Loucy (cell line): Measurements from ENCODE around the gene CALHM6.
A peak's percentile ranks its signal among the peaks of the same experiment; 100 is the strongest.

Experiments used
- H2AFZ ChIP-seq: fragments of 200-600 bp; sonication (generic); 2 replicates; pipeline ENCODE4 v1.6.0; 2016; ENCODE audit warnings: antibody characterized with exemption, mild to moderate bottlenecking, low read length, moderate library complexity
- H3F3A ChIP-seq: fragments of 200-600 bp; 2 replicates; pipeline ENCODE4 v1.6.0; 2016; ENCODE audit warnings: antibody characterized with exemption, low read depth, mild to moderate bottlenecking
- H3K27me3 ChIP-seq: fragments of 200-600 bp; sonication (generic); 2 replicates; pipeline ENCODE4 v1.6.1; 2014; ENCODE audit warnings: low read length, mild to moderate bottlenecking; ENCODE audit not compliant: insufficient read depth, poor library complexity, severe bottlenecking
- H3K36me3 ChIP-seq: fragments of 200-600 bp; sonication (generic); 2 replicates; pipeline ENCODE4 v1.6.1; 2016; ENCODE audit warnings: low read length; ENCODE audit not compliant: insufficient read depth
- H3K4me1 ChIP-seq: fragments of 200-600 bp; sonication (generic); 2 replicates; pipeline ENCODE4 v1.5.1; 2014; ENCODE audit warnings: low read length, mild to moderate bottlenecking; ENCODE audit not compliant: insufficient read depth, poor library complexity, severe bottlenecking
- H3K4me2 ChIP-seq: fragments of 200-600 bp; sonication (generic); 2 replicates; pipeline ENCODE4 v1.6.0; 2014; ENCODE audit warnings: antibody characterized with exemption, low read length, low read depth, mild to moderate bottlenecking; ENCODE audit not compliant: poor library complexity, severe bottlenecking
- H3K4me3 ChIP-seq: fragments of 200-600 bp; sonication (generic); 2 replicates; pipeline ENCODE4 v1.5.1; 2014; ENCODE audit warnings: low read length, mild to moderate bottlenecking, mixed read lengths; ENCODE audit not compliant: poor library complexity, severe bottlenecking
- H3K79me2 ChIP-seq: fragments of 200-600 bp; sonication (generic); 2 replicates; pipeline ENCODE4 v1.6.1; 2014; ENCODE audit warnings: low read length; ENCODE audit not compliant: insufficient read depth
- H3K9ac ChIP-seq: fragments of 200-600 bp; sonication (generic); 2 replicates; pipeline ENCODE4 v1.6.0; 2014; ENCODE audit warnings: mild to moderate bottlenecking, low read depth, low read length, moderate library complexity; ENCODE audit not compliant: poor library complexity, severe bottlenecking
- H3K9me2 ChIP-seq: fragments of 200-600 bp; sonication (generic); replicated peaks from 2 replicates; pipeline ENCODE4 v1.6.1; 2016; ENCODE audit warnings: low read depth, low read length, mixed read lengths
- H3K9me3 ChIP-seq: fragments of 200-600 bp; sonication (generic); 2 replicates; pipeline ENCODE4 v1.6.1; 2014; ENCODE audit warnings: mild to moderate bottlenecking, antibody characterized with exemption, low read length, low read depth; ENCODE audit not compliant: insufficient read depth
- H4K20me1 ChIP-seq: fragments of 200-600 bp; sonication (generic); 2 replicates; pipeline ENCODE4 v1.6.0; 2014; ENCODE audit warnings: antibody characterized with exemption, low read length, mild to moderate bottlenecking; ENCODE audit not compliant: insufficient read depth, poor library complexity, severe bottlenecking
- CTCF ChIP-seq: fragments of 200-600 bp; sonication (generic); conservative IDR thresholded peaks from 2 replicates; pipeline ENCODE4 v1.5.1; 2014; ENCODE audit warnings: mild to moderate bottlenecking, antibody characterized with exemption, low read length
- EZH2phosphoT487 ChIP-seq: fragments of 200-600 bp; IDR thresholded peaks from 2 replicates; pipeline ENCODE4 v1.6.1; 2018; ENCODE audit warnings: antibody characterized with exemption, mild to moderate bottlenecking, moderate library complexity, borderline replicate concordance

Gene CALHM6

GRCh38 chr6:116450769-116451740 is 10.1 kb upstream of the CALHM6 start:
- no peaks in the 10 kb centered on the region for H3K27me3 ChIP-seq
- H3K9me2 ChIP-seq: no peaks in the 10 kb centered on the region
- TF ChIP-seq CTCF: no peak
- TF ChIP-seq EZH2phosphoT487: no peak
- H2AFZ ChIP-seq: peak overlapping the region; percentile 53
- H3K4me2 ChIP-seq: no peak overlapping the region
- no peaks in the 10 kb centered on the region for H3K9me3 ChIP-seq
- no peaks in the 10 kb centered on the region for H4K20me1 ChIP-seq
- H3K79me2 ChIP-seq: no peaks in the 10 kb centered on the region
- peaks cover 23% of the 10 kb centered on the region for H3K4me1 ChIP-seq
- no peak overlapping the region for H3K9ac ChIP-seq
- H3K4me3 ChIP-seq: no peak overlapping the region
- H3K36me3 ChIP-seq: no peaks in the 10 kb centered on the region
- H3F3A ChIP-seq: no peaks in the 10 kb centered on the region

- no peaks in the 10 kb centered on the region for H4K20me1 ChIP-seq
- H3K4me3 ChIP-seq: no peak overlapping the region
- no peaks in the 10 kb centered on the region for H3F3A ChIP-seq
- H3K27me3 ChIP-seq: no peaks in the 10 kb centered on the region
- TF ChIP-seq CTCF (no peak), EZH2phosphoT487 (no peak)
- H3K9ac ChIP-seq: no peak overlapping the region
- peaks cover 17% of the 10 kb centered on the region for H3K4me1 ChIP-seq
- H3K36me3 ChIP-seq: no peaks in the 10 kb centered on the region
- no peaks in the 10 kb centered on the region for H3K79me2 ChIP-seq
- no peaks in the 10 kb centered on the region for H3K9me3 ChIP-seq
- no peak overlapping the region for H3K4me2 ChIP-seq
- H3K9me2 ChIP-seq: no peaks in the 10 kb centered on the region
- no peak overlapping the region for H2AFZ ChIP-seq
Observed at GRCh38 chr6:116451916-116452315, 9.3 kb upstream of the CALHM6 start.

GRCh38 chr6:116452531-116452930 is 8.6 kb upstream of the CALHM6 start:
- no peak for TF ChIP-seq EZH2phosphoT487
- no peak for TF ChIP-seq CTCF
- H3K4me1 ChIP-seq: peaks cover 12% of the 10 kb centered on the region

More at GRCh38 chr6:116452531-116452930, 8.6 kb upstream of the CALHM6 start:
- Histone ChIP-seq H2AFZ (no peak overlapping the region), H4K20me1 (no peaks in the 10 kb centered on the region), H3K27me3 (no peaks in the 10 kb centered on the region), H3K4me2 (no peak overlapping the region), H3K36me3 (no peaks in the 10 kb centered on the region), H3K79me2 (no peaks in the 10 kb centered on the region), H3K4me3 (no peak overlapping the region), H3K9me2 (no peaks in the 10 kb centered on the region), H3F3A (no peaks in the 10 kb centered on the region), H3K9me3 (no peaks in the 10 kb centered on the region), H3K9ac (no peak overlapping the region)
